ENCODE measurements around the gene ABL1. TPM values are rescaled to one million over a fixed set of nuclear protein-coding genes. Genes with fewer than 3 reads are reported as not detected.

The ABL1 gene
- total RNA-seq, 1 donor from 2014 or later = 30.7 TPM

GRCh38 chr9:130882696-130883225 lies 47.7 kb downstream of the ABL1 start:
- Histone ChIP-seq H3K9me3 (replicated peaks) (no peaks in the 10 kb centered on the region), H3K27me3 (ENCODE audit: low read depth) (no peaks in the 10 kb centered on the region), H3K4me1 (no peaks in the 10 kb centered on the region), H3K36me3 (peaks cover 98% of the 10 kb centered on the region), H3K27ac (replicated peaks) (no peak overlapping the region), H3K4me3 (no peak overlapping the region)
- no peak for DNase-seq
- intact Hi-C loops (cut with micrococcal nuclease) = no loop called here
- TF ChIP-seq CTCF (IDR thresholded peaks at IDR 0.05; ENCODE audit: borderline replicate concordance) = no peak

- Histone ChIP-seq H3K4me3 (no peak overlapping the region), H3K36me3 (peaks cover 98% of the 10 kb centered on the region), H3K27me3 (ENCODE audit: low read depth) (no peaks in the 10 kb centered on the region), H3K27ac (replicated peaks) (no peak overlapping the region), H3K4me1 (no peaks in the 10 kb centered on the region), H3K9me3 (replicated peaks) (no peaks in the 10 kb centered on the region)
- no peak for TF ChIP-seq CTCF (IDR thresholded peaks at IDR 0.05; ENCODE audit: borderline replicate concordance)
- no peak for DNase-seq
- intact Hi-C loops (cut with micrococcal nuclease) = no loop called here
Observed at GRCh38 chr9:130883479-130883878, 48.4 kb downstream of the ABL1 start.

- no peaks in the 10 kb centered on the region for H3K9me3 ChIP-seq (replicated peaks)
- no peaks in the 10 kb centered on the region for H3K27me3 ChIP-seq (ENCODE audit: low read depth)
- no peak overlapping the region for H3K27ac ChIP-seq (replicated peaks)
- intact Hi-C loops (cut with micrococcal nuclease) = no loop called here
- no peak for TF ChIP-seq CTCF (IDR thresholded peaks at IDR 0.05; ENCODE audit: borderline replicate concordance)
- no peak for DNase-seq
- H3K4me3 ChIP-seq = no peak overlapping the region
- H3K4me1 ChIP-seq = no peaks in the 10 kb centered on the region
- peaks cover 97% of the 10 kb centered on the region for H3K36me3 ChIP-seq
Observed at GRCh38 chr9:130884111-130884531, 49.1 kb downstream of the ABL1 start.

- no peak for TF ChIP-seq CTCF (IDR thresholded peaks at IDR 0.05; ENCODE audit: borderline replicate concordance)
- no peak for DNase-seq
- Histone ChIP-seq H3K36me3 (peaks cover 97% of the 10 kb centered on the region), H3K27ac (replicated peaks) (no peak overlapping the region), H3K9me3 (replicated peaks) (no peaks in the 10 kb centered on the region), H3K27me3 (ENCODE audit: low read depth) (no peaks in the 10 kb centered on the region), H3K4me1 (no peaks in the 10 kb centered on the region), H3K4me3 (no peak overlapping the region)
- intact Hi-C loops (cut with micrococcal nuclease) = no loop called here
Observed at GRCh38 chr9:130884542-130885483, 49.8 kb downstream of the ABL1 start.

- H3K9me3 ChIP-seq (replicated peaks) = no peaks in the 10 kb centered on the region
- H3K4me1 ChIP-seq = no peaks in the 10 kb centered on the region
- DNase-seq = no peak
- peaks cover 95% of the 10 kb centered on the region for H3K36me3 ChIP-seq
- H3K4me3 ChIP-seq = no peak overlapping the region
- H3K27ac ChIP-seq (replicated peaks) = no peak overlapping the region
- intact Hi-C loops (cut with micrococcal nuclease) = no loop called here
- no peak for TF ChIP-seq CTCF (IDR thresholded peaks at IDR 0.05; ENCODE audit: borderline replicate concordance)
- no peaks in the 10 kb centered on the region for H3K27me3 ChIP-seq (ENCODE audit: low read depth)
Observed at GRCh38 chr9:130885484-130886375, 50.7 kb downstream of the ABL1 start.

All from left ventricle myocardium inferior (tissue), 1 donor.